HG02943 (cell line): ENCODE results near the gene PRKCE.

Source experiments
- ATAC-seq: cut with Tn5 transposase; IDR thresholded peaks from one replicate; pipeline ENCODE4 v1.9.1; 2021; ENCODE audit warnings: mild to moderate bottlenecking, low read depth, moderate library complexity; ENCODE audit not compliant: unreplicated experiment

PRKCE gene

GRCh38 chr2:45797451-45798230 is 146.2 kb downstream of the PRKCE start:
- ATAC-seq = no peak

GRCh38 chr2:45799679-45800381 is 148.4 kb downstream of the PRKCE start:
- ATAC-seq = no peak

- ATAC-seq = no peak
Observed at GRCh38 chr2:45802499-45803138, 151.1 kb downstream of the PRKCE start.

GRCh38 chr2:45804987-45805755 is 153.7 kb downstream of the PRKCE start:
- no peak for ATAC-seq

- no peak for ATAC-seq
Observed at GRCh38 chr2:45806563-45807358, 155.3 kb downstream of the PRKCE start.

GRCh38 chr2:45808294-45808800 is 156.9 kb downstream of the PRKCE start:
- no peak for ATAC-seq

- ATAC-seq = no peak
Observed at GRCh38 chr2:45809205-45809604, 157.7 kb downstream of the PRKCE start.

GRCh38 chr2:45812011-45812500 is 160.6 kb downstream of the PRKCE start:
- no peak for ATAC-seq

GRCh38 chr2:45813003-45813941 is 161.8 kb downstream of the PRKCE start:
- no peak for ATAC-seq

GRCh38 chr2:45814488-45814887 is 163.0 kb downstream of the PRKCE start:
- no peak for ATAC-seq

GRCh38 chr2:45814951-45815621 is 163.6 kb downstream of the PRKCE start:
- no peak for ATAC-seq

- ATAC-seq = no peak
Observed at GRCh38 chr2:45816272-45816671, 164.8 kb downstream of the PRKCE start.

GRCh38 chr2:45818591-45818990 is 167.1 kb downstream of the PRKCE start:
- ATAC-seq = no peak

GRCh38 chr2:45820048-45820447 is 168.6 kb downstream of the PRKCE start:
- ATAC-seq = no peak

- no peak for ATAC-seq
Observed at GRCh38 chr2:45821558-45822271, 170.2 kb downstream of the PRKCE start.

GRCh38 chr2:45822272-45822630 is 170.8 kb downstream of the PRKCE start:
- no peak for ATAC-seq

- ATAC-seq = no peak
Observed at GRCh38 chr2:45823723-45824206, 172.3 kb downstream of the PRKCE start.
